Activated B cell treated with CpG ODN at 0.5 μM for 24 hours (primary cell): Measurements from ENCODE around the gene THSD4. TPM values are rescaled to one million over a fixed set of nuclear protein-coding genes. Genes with fewer than 3 reads are reported as not detected.

Experiments used
- ATAC-seq: fragments of 200-7000 bp; cut with Tn5 transposase; one replicate; pipeline ENCODE4 v1.10.0; 2021; ENCODE audit warnings: low read depth, mild to moderate bottlenecking, moderate library complexity
- CTCF ChIA-PET: fragments of 350-600 bp; sonication (Branson Sonifier 250); formaldehyde crosslinking; loops from one replicate; lab custom pipeline; 2021; ENCODE audit warnings: antibody characterized with exemption; lab: Charles Lee
- POLR2A ChIA-PET: fragments of 350-600 bp; sonication (Branson Sonifier 250); formaldehyde crosslinking; loops from one replicate; lab custom pipeline; 2021; ENCODE audit warnings: antibody characterized with exemption; lab: Charles Lee
- DNase-seq: peaks from one replicate; pipeline ENCODE4 v3.0.0; 2022
- H3K27ac Mint-ChIP-seq: one replicate; pipeline ENCODE4 v1.8.0; 2020; ENCODE audit warnings: mixed read lengths
- H3K27me3 Mint-ChIP-seq: one replicate; pipeline ENCODE4 v1.8.0; 2021; ENCODE audit warnings: mixed read lengths
- H3K36me3 Mint-ChIP-seq: one replicate; pipeline ENCODE4 v1.8.0; 2021; ENCODE audit warnings: low read depth, mixed read lengths
- H3K4me1 Mint-ChIP-seq: one replicate; pipeline ENCODE4 v1.8.0; 2021; ENCODE audit warnings: mixed read lengths
- H3K4me3 Mint-ChIP-seq: one replicate; pipeline ENCODE4 v1.8.0; 2020; ENCODE audit warnings: mild to moderate bottlenecking, mixed read lengths
- H3K9me3 Mint-ChIP-seq: one replicate; pipeline ENCODE4 v1.8.0; 2020; ENCODE audit warnings: mixed read lengths
- intact Hi-C: fragments of 100-400 bp; cut with micrococcal nuclease; formaldehyde crosslinking; loops from one replicate; pipeline ENCODE4 v1.15.1; 2024
- total RNA-seq: library from RNA; stranded (reverse); gene quantifications from 2 replicates; pipeline ENCODE4 v1.2.3, GENCODE V29; 2022
- TF ChIP-seq, protein P1 (sequence below): fragments of 200-600 bp; IDR thresholded peaks from one replicate; pipeline ENCODE4 v1.8.0; 2022; ENCODE audit warnings: antibody characterized with exemption, mild to moderate bottlenecking

The THSD4 gene
- total RNA-seq, 1 donor from 2014 or later: not detected

DNA sequence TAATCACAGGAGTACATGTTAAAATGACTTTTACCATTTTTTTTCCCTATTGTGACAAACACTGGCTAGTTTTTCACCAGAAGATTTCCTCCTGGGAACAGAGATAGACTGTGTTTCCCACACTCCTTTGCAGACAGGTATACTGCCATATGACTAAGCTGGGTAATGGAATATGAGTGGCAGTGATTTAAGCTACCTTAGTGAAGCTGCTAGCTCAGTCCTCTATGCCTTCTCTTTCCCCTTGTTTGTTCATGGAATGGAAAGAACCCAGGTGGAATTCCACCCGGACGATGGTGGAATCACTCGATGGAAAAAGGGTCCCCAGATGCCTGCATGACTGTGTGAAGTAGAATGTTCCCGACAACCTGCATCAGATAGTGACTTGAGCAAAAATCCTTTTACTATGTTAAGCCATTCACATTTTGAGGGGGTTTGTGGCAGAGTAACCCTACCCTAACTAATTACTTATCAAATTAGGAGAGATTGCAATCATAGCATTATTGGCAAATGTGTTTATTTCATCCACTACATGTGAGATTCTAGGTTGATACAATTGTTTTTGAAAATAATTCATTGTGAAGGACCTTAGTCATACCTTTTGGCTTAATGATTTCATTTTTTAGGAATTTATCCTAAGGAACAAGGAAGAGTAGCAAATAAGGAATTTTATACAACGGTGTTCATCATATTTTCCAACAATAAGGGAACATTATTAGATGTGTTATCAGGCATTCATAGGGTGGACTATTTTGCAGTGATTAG, 16.5 kb downstream of the THSD4 start:
- intact Hi-C loops: no loop called here
- no peaks in the 10 kb centered on the region for H3K36me3 Mint-ChIP-seq
- H3K27ac Mint-ChIP-seq: no peak overlapping the region
- H3K27me3 Mint-ChIP-seq: peaks cover 3% of the 10 kb centered on the region
- H3K4me3 Mint-ChIP-seq: no peak overlapping the region
- CTCF ChIA-PET: no interaction called here
- ATAC-seq (no peak), DNase-seq (no peak)
- no peaks in the 10 kb centered on the region for H3K4me1 Mint-ChIP-seq
- POLR2A ChIA-PET: no interaction called here
- H3K9me3 Mint-ChIP-seq: no peaks in the 10 kb centered on the region
- TF ChIP-seq, protein P1, sequence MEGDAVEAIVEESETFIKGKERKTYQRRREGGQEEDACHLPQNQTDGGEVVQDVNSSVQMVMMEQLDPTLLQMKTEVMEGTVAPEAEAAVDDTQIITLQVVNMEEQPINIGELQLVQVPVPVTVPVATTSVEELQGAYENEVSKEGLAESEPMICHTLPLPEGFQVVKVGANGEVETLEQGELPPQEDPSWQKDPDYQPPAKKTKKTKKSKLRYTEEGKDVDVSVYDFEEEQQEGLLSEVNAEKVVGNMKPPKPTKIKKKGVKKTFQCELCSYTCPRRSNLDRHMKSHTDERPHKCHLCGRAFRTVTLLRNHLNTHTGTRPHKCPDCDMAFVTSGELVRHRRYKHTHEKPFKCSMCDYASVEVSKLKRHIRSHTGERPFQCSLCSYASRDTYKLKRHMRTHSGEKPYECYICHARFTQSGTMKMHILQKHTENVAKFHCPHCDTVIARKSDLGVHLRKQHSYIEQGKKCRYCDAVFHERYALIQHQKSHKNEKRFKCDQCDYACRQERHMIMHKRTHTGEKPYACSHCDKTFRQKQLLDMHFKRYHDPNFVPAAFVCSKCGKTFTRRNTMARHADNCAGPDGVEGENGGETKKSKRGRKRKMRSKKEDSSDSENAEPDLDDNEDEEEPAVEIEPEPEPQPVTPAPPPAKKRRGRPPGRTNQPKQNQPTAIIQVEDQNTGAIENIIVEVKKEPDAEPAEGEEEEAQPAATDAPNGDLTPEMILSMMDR: no peak

DNA sequence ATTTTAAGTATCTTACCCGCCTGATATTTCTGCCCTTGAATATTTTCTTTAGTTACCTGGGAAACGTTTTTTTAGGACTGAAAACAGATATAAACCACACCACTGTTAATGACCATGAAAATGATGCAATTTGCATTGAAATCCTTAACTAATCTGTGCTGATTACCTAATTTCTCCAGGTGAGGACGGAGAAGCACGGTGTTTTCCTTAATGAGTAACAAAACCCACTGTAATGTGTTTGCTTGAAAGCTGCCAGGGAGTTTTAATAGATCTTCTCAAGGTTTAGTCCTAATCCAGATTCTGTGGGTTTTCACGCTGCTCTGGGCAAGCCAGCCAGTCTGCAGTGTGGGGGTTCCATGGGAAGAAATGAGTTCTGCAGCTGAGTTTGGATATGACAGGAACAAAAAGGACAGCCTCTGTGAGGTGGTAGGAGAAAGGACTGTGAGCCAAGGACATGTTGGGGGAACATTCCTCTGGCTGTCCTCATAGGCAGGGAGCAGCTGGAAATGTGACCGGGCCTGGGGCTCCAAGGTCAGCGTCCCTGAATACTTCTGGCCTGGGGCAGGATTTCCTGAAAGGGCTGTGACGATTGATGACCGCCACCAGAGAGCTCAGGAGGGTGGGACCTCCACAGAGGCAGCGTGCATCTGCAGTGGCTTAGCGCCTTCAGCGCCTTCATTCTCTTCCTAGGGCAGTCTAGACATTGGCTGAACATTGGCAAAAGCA, 18.6 kb downstream of the THSD4 start:
- no peak for DNase-seq
- no peak for ATAC-seq
- Mint-ChIP-seq H3K4me1 (no peaks in the 10 kb centered on the region), H3K36me3 (no peaks in the 10 kb centered on the region), H3K27ac (no peak overlapping the region), H3K4me3 (no peak overlapping the region), H3K27me3 (peaks cover 3% of the 10 kb centered on the region), H3K9me3 (no peaks in the 10 kb centered on the region)
- TF ChIP-seq, protein P1: no peak
- intact Hi-C loops: no loop called here
- POLR2A ChIA-PET: no interaction called here
- CTCF ChIA-PET: no interaction called here

DNA sequence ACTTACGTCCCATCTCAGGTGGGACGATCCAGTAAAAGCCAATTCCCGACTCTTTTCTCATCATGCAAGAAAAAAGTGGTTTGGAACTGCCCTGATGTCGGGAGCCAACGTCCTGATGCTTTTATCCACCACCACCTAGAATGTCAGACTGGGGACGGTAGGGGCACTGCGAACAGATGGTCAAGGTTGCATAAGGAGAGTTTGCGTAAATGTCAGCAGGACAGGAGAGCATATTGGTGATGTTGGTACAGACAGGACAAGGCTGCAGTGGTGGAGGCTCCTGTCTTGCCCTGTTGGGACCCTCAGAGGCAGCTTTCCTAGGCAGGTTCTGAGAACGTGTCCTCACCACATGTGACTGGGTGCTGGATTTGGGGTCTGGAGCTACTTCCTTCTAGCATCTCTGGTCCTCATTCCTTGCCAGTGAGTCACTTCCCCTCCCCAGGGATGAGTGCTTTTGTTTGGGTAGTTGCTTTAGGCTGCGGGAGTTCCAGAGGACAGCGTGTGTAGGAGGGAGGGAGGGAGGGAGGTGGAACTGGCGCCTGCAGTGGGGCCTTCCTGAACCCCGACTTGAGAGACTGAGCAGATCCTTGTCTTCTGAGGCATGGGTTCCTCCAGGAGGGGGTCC, 21.0 kb downstream of the THSD4 start:
- ChIA-PET CTCF (no interaction called here), POLR2A (no interaction called here)
- H3K36me3 Mint-ChIP-seq: no peaks in the 10 kb centered on the region
- H3K27me3 Mint-ChIP-seq: peaks cover 6% of the 10 kb centered on the region
- ATAC-seq: no peak
- TF ChIP-seq, protein P1: no peak
- H3K4me1 Mint-ChIP-seq: no peaks in the 10 kb centered on the region
- intact Hi-C loops: no loop called here
- H3K4me3 Mint-ChIP-seq: no peak overlapping the region
- no peaks in the 10 kb centered on the region for H3K9me3 Mint-ChIP-seq
- no peak for DNase-seq
- H3K27ac Mint-ChIP-seq: no peak overlapping the region

DNA sequence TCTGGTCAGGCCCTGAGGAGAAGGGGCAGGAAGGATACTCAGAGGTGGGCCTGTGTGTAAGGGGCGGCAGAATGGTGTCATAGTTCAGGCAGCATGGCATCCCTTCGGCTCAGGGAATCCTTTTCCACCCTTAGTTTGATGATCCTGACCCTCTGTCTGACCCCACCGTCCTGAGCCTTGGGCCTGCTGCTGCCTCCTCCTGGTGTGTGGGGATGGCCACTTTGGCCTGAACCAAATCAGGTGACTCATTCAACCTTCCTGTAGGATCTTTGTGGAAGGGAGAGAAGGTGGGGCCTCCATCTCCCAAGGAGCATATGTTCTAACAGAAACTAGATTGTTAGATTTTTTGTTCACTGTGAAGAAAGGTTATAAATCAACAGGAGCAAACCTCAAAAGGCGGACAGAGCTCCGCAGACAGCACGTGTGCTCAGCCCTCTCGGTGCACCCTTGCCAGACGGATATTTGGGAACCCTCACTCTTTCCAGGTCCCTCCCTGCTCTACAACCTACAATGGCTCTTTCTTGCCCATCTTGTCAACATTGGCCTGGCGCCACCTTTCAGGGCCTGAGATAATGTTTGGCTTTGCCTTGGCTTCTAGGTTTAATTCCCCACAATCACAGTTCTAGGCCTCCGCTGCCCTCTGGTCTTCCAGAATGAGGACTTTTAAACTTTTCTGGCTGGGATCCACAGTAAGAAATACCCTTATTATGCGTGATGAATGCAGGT, 21.7 kb downstream of the THSD4 start:
- CTCF ChIA-PET: no interaction called here
- intact Hi-C loops: no loop called here

More for the DNA sequence above, 21.7 kb downstream of the THSD4 start:
- Mint-ChIP-seq H3K4me1 (no peaks in the 10 kb centered on the region), H3K36me3 (no peaks in the 10 kb centered on the region), H3K27ac (no peak overlapping the region), H3K9me3 (no peaks in the 10 kb centered on the region), H3K27me3 (peaks cover 6% of the 10 kb centered on the region), H3K4me3 (no peak overlapping the region)
- no peak for ATAC-seq
- no peak for DNase-seq
- TF ChIP-seq, protein P1: no peak
- POLR2A ChIA-PET: no interaction called here
